AG04450 (cell line): ENCODE data around the gene SND1. TPM values are rescaled to one million over a fixed set of nuclear protein-coding genes. Genes with fewer than 3 reads are reported as not detected.

Source experiments
- CTCF ChIA-PET: fragments of 300-600, 350-600 bp; formaldehyde crosslinking; extraction: SDS; loops from one replicate; lab custom pipeline; 2022; ENCODE audit warnings: antibody characterized with exemption, inconsistent platforms; lab: Charles Lee
- POLR2A ChIA-PET: fragments of 350-600 bp; formaldehyde crosslinking; extraction: SDS; loops from one replicate; lab custom pipeline; 2021; ENCODE audit warnings: antibody characterized with exemption, inconsistent platforms; lab: Yijun Ruan, JAX
- DNase-seq: peaks from one replicate; pipeline ENCODE4 v3.0.0-alpha.2; 2011; ENCODE audit warnings: low read depth, low spot score
- H3K27ac ChIP-seq: one replicate; pipeline ENCODE4 v1.5.1; 2012; ENCODE audit warnings: low read depth, low read length, control low read depth
- H3K27me3 ChIP-seq: one replicate; pipeline ENCODE4 v1.6.0; 2012; ENCODE audit warnings: low read length; ENCODE audit not compliant: control insufficient read depth, insufficient read depth
- H3K4me3 ChIP-seq: 2 replicates; pipeline ENCODE4 v1.5.1; 2011; ENCODE audit warnings: mild to moderate bottlenecking, low read depth, low read length, control low read depth
- H3K9me3 ChIP-seq: 2 replicates; pipeline ENCODE4 v1.5.1; 2012; ENCODE audit warnings: low read length; ENCODE audit not compliant: control insufficient read depth, insufficient read depth
- CTCF ChIP-seq: IDR thresholded peaks from 2 replicates; pipeline ENCODE4 v1.5.1; 2011; ENCODE audit warnings: low read depth, low read length, control low read depth, inconsistent platforms
- polyA plus RNA-seq: library from polyadenylated mRNA; depleted of rRNA; stranded (reverse); fragments of >200 nt; gene quantifications from 2 replicates; pipeline ENCODE4 v1.2.3, GENCODE V29; 2011

The SND1 gene
- polyA plus RNA-seq, 1 experiment = 247 TPM

- Histone ChIP-seq H3K27me3 (peaks cover 39% of the 10 kb centered on the region), H3K9me3 (no peaks in the 10 kb centered on the region; the same call in 1 of the 2 replicates), H3K4me3 (no peak overlapping the region), H3K27ac (no peak overlapping the region)
- TF ChIP-seq CTCF = no peak
- no peak for DNase-seq
- ChIA-PET POLR2A (no interaction called here), CTCF (no interaction called here)
Observed at GRCh38 chr7:128115336-128115820, 463.4 kb downstream of the SND1 start.

GRCh38 chr7:128115821-128116723 is 464.1 kb downstream of the SND1 start:
- Histone ChIP-seq H3K27me3 (peaks cover 39% of the 10 kb centered on the region), H3K9me3 (no peaks in the 10 kb centered on the region; the same call in 1 of the 2 replicates), H3K27ac (no peak overlapping the region), H3K4me3 (no peak overlapping the region)
- TF ChIP-seq CTCF = no peak
- ChIA-PET POLR2A (no interaction called here), CTCF (no interaction called here)
- no peak for DNase-seq

GRCh38 chr7:128116740-128117139 is 464.7 kb downstream of the SND1 start:
- Histone ChIP-seq H3K9me3 (no peaks in the 10 kb centered on the region; the same call in 1 of the 2 replicates), H3K27me3 (peaks cover 44% of the 10 kb centered on the region), H3K27ac (no peak overlapping the region), H3K4me3 (no peak overlapping the region)
- ChIA-PET CTCF (no interaction called here), POLR2A (no interaction called here)
- TF ChIP-seq CTCF = no peak
- DNase-seq = no peak

GRCh38 chr7:128117691-128118090 is 465.7 kb downstream of the SND1 start:
- CTCF ChIA-PET = interaction anchor here (0.9 kb wide), 1 partner anchor 18 kb away, joined by 3 read pairs; no protein-coding TSS in a partner anchor
- no peak for TF ChIP-seq CTCF
- Histone ChIP-seq H3K27ac (no peak overlapping the region), H3K27me3 (peaks cover 43% of the 10 kb centered on the region), H3K9me3 (no peaks in the 10 kb centered on the region; the same call in 1 of the 2 replicates), H3K4me3 (no peak overlapping the region)
- DNase-seq = no peak
- POLR2A ChIA-PET = interaction anchor here (0.6 kb wide), 1 partner anchor 72 kb away, joined by 7 read pairs; no protein-coding TSS in a partner anchor

- Histone ChIP-seq H3K27ac (no peak overlapping the region), H3K27me3 (peaks cover 52% of the 10 kb centered on the region), H3K4me3 (no peak overlapping the region), H3K9me3 (no peaks in the 10 kb centered on the region; the same call in 1 of the 2 replicates)
- ChIA-PET CTCF (no interaction called here), POLR2A (no interaction called here)
- DNase-seq = no peak
- no peak for TF ChIP-seq CTCF
Observed at GRCh38 chr7:128119036-128119435, 467.0 kb downstream of the SND1 start.
